GM12878 (cell line): ENCODE measurements around the gene ZNF695. TPM values are rescaled to one million over a fixed set of nuclear protein-coding genes. Genes with fewer than 3 reads are reported as not detected.

Experiments
- ATAC-seq: fragments of 200-7000 bp; cut with Tn5 transposase; 3 replicates; pipeline ENCODE4 v1.9.1; 2020; ENCODE audit warnings: mild to moderate bottlenecking, moderate library complexity
- BruUV-seq: library from RNA; stranded (reverse); fragments of 400-500 nt; replicated peaks from 2 replicates; lab custom pipeline; 2021; lab: Mats Ljungman, UMichigan
- CTCF ChIA-PET: fragments of 300-600 bp; sonication (Branson Sonifier 250); formaldehyde crosslinking; extraction: SDS; loops from one replicate; lab custom pipeline; 2021; ENCODE audit warnings: inconsistent platforms; lab: Yijun Ruan, JAX
- POLR2A ChIA-PET: fragments of 350-600 bp; formaldehyde crosslinking; extraction: SDS; loops from one replicate; lab custom pipeline; 2021; ENCODE audit warnings: inconsistent platforms; lab: Charles Lee
- RAD21 ChIA-PET: fragments of 300-600 bp; sonication (Branson Sonifier 250); formaldehyde crosslinking; loops from one replicate; lab custom pipeline; 2023; ENCODE audit warnings: antibody characterized with exemption; ENCODE audit not compliant: unreplicated experiment; lab: Charles Lee
- SMC1A ChIA-PET: fragments of 300-600 bp; sonication (Branson Sonifier 250); formaldehyde crosslinking; loops from one replicate; lab custom pipeline; 2023; ENCODE audit not compliant: unreplicated experiment, uncharacterized antibody; lab: Charles Lee
- DNase-seq: peaks from one replicate; pipeline ENCODE4 v3.0.0-alpha.2; 2011; ENCODE audit warnings: low read depth, low spot score
- FAIRE-seq: peaks from 3 replicates; lab custom pipeline; 2011; peaks lifted over from hg19 to GRCh38; lab: Jason Lieb, UNC
- H2AFZ ChIP-seq: 2 replicates; pipeline ENCODE4 v1.6.0; 2011; ENCODE audit warnings: low read depth, low read length, control low read depth; ENCODE audit not compliant: control insufficient read depth
- H3K27ac ChIP-seq: 2 replicates; pipeline ENCODE4 v1.5.1; 2011; ENCODE audit warnings: control low read depth; ENCODE audit not compliant: control insufficient read depth, insufficient read depth
- H3K27me3 ChIP-seq, 2 experiments: replicated peaks in 1 of 2; 2 replicates each; pipeline versions ENCODE4 v1.6.0 to v1.6.1; 2011; ENCODE audit warnings: low read length in 1 of 2; ENCODE audit not compliant: control insufficient read depth in 2 of 2, insufficient read depth in 2 of 2
- H3K36me3 ChIP-seq, 2 experiments: 2 replicates each; pipeline ENCODE4 v1.5.1; 2011; ENCODE audit warnings: low read length in 1 of 2; ENCODE audit not compliant: control insufficient read depth in 2 of 2, insufficient read depth in 2 of 2
- H3K4me1 ChIP-seq: 2 replicates; pipeline ENCODE4 v1.6.1; 2011; ENCODE audit warnings: mild to moderate bottlenecking, low read length, moderate library complexity, mixed read lengths; ENCODE audit not compliant: control insufficient read depth, insufficient read depth
- H3K4me2 ChIP-seq: 2 replicates; pipeline ENCODE4 v1.6.0; 2011; ENCODE audit warnings: control low read depth; ENCODE audit not compliant: control insufficient read depth, insufficient read depth
- H3K4me3 ChIP-seq: fragments of 200-600 bp; sonication (generic); 2 replicates; pipeline ENCODE4 v1.5.1; 2016
- H3K79me2 ChIP-seq: 2 replicates; pipeline ENCODE4 v1.6.0; 2011; ENCODE audit warnings: low read length; ENCODE audit not compliant: control insufficient read depth, insufficient read depth
- H3K9ac ChIP-seq: 2 replicates; pipeline ENCODE4 v1.8.0; 2011; ENCODE audit warnings: low read length, control low read depth, mixed read lengths; ENCODE audit not compliant: control insufficient read depth, insufficient read depth
- H3K9me3 ChIP-seq: replicated peaks from 3 replicates; pipeline ENCODE4 v1.5.1; 2011; ENCODE audit warnings: mild to moderate bottlenecking, low read length; ENCODE audit not compliant: control insufficient read depth, insufficient read depth
- H4K20me1 ChIP-seq: 2 replicates; pipeline ENCODE4 v1.6.0; 2011; ENCODE audit not compliant: control insufficient read depth, insufficient read depth
- BCL3 ChIP-seq: IDR thresholded peaks from 2 replicates; pipeline ENCODE4 v1.6.1; 2011; ENCODE audit warnings: borderline replicate concordance, low read depth, mild to moderate bottlenecking, moderate library complexity, low read length; ENCODE audit not compliant: insufficient read depth, poor library complexity, severe bottlenecking
- CBX5 ChIP-seq: sonication (generic); IDR thresholded peaks from 2 replicates; pipeline ENCODE4 v1.6.1; 2016; ENCODE audit warnings: low read depth, moderate library complexity, mild to moderate bottlenecking, inconsistent platforms
- HDAC6 ChIP-seq: fragments of 200-600 bp; sonication (generic); IDR thresholded peaks from one replicate; pipeline ENCODE4 v1.8.0; 2017; ENCODE audit warnings: antibody characterized with exemption; ENCODE audit not compliant: unreplicated experiment
- HDGF ChIP-seq: fragments of 450-650 bp; IDR thresholded peaks from 2 replicates; pipeline ENCODE4 v1.6.1; 2016; ENCODE audit warnings: antibody characterized with exemption
- MXI1 ChIP-seq: fragments of 150-350 bp; IDR thresholded peaks from 2 replicates; pipeline ENCODE4 v1.6.1; 2011; ENCODE audit warnings: low read depth, mild to moderate bottlenecking, inconsistent platforms, low read length, improper control_type of control experiment
- SIN3A ChIP-seq: IDR thresholded peaks from 2 replicates; pipeline ENCODE4 v1.6.1; 2012; ENCODE audit warnings: low read depth, low read length, improper control_type of control experiment
- ZNF274 ChIP-seq: IDR thresholded peaks from one replicate; pipeline ENCODE4 v1.8.0; 2011; ENCODE audit not compliant: insufficient read length, insufficient read depth
- WGBS: methylation state at CpG from one replicate; pipeline ENCODE4 v1.1.6; 2016; ENCODE audit warnings: low lambda C conversion rate; ENCODE audit not compliant: insufficient replicate concordance, insufficient coverage; ENCODE audit errors: missing lambda C conversion rate; 5-methylcytosine and 5-hydroxymethylcytosine counted together
- in situ Hi-C: fragments of 300-500 bp; cut with MboI; formaldehyde crosslinking; loops from 9 replicates; pipeline ENCODE4 v1.14.3; 2018; ENCODE audit warnings: mixed read lengths
- intact Hi-C: fragments of 100-400 bp; cut with micrococcal nuclease; formaldehyde crosslinking; loops from one replicate; pipeline ENCODE4 v1.14.2; 2022; ENCODE audit not compliant: unreplicated experiment
- polyA plus RNA-seq, 11 experiments: library from polyadenylated mRNA; depleted of rRNA in 4 of 11; unstranded in 6 of 11; stranded (reverse) in 5 of 11; fragments of >200 nt; fragmentation: Nextera tagmentation in 4 of 11; fragmentation: Illumina TruSeq in 1 of 11; extraction: Ambion mirVana in 4 of 11; extraction: Trizol in 1 of 11; gene quantifications; 1 replicate in 1 of 11; 2 replicates in 10 of 11; pipeline versions ENCODE4 v1.2.1 to v1.2.3, GENCODE V29; 2011 to 2016; ENCODE audit warnings: inconsistent platforms in 2 of 11, missing spikeins in 2 of 11, low read depth in 1 of 11
- total RNA-seq, 4 experiments: library from RNA; depleted of rRNA in 3 of 4; stranded (reverse); fragments of >200 nt in 3 of 4; fragmentation: Illumina TruSeq in 1 of 4; extraction: Trizol in 1 of 4; gene quantifications; 2 replicates each; pipeline versions ENCODE4 v1.2.1 to v1.2.3, GENCODE V29; 2013 to 2021

ZNF695 gene
- total and polyA plus RNA-seq, 10 of the 15 experiments (the other 5 are each of a cell fraction or from before 2014, with no cell fraction given), result 0.04 to 1.8 (median 1.2) TPM

DNA sequence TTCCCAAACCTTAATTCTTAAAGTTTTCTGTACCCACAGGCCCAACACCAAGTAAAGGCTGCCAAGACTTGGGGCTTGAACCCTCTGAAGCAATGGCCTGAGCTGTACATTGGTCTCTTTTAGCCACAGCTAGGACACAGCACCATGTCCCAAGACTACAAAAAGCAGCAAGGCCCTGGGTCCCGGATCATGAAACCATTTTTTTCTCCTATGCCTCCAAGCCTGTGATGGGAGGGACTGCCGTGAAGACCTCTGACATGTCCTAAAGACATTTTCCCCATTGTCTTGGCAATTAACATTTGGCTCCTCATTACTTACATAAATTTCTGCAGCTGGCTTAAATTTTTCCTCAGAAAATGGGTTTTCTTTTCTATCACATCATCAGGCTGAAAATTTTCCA, 39.8 kb upstream of the ZNF695 start:
- intact Hi-C loops, result no loop called here
- no TSS peak for BruUV-seq
- no peak for TF ChIP-seq HDAC6
- no peak for TF ChIP-seq BCL3
- TF ChIP-seq ZNF274, result no peak
- TF ChIP-seq, all 136 proteins: peak for 0
- no peak for DNase-seq
- ChIA-PET SMC1A (no interaction called here), CTCF (no interaction called here), RAD21 (no interaction called here), POLR2A (no interaction called here)
- Histone ChIP-seq H3K4me2 (no peak overlapping the region), H2AFZ (no peak overlapping the region), H3K4me1 (no peaks in the 10 kb centered on the region), H3K4me3 (no peak overlapping the region), H3K27me3 (no peaks in the 10 kb centered on the region), H3K27ac (no peak overlapping the region), H3K79me2 (no peaks in the 10 kb centered on the region), H3K9ac (no peak overlapping the region), H3K9me3 (peaks cover 14% of the 10 kb centered on the region; the same call in 2 of the 3 replicates), H4K20me1 (no peaks in the 10 kb centered on the region), H3K36me3 (no peaks in the 10 kb centered on the region)
- no peak for ATAC-seq
- in situ Hi-C loops, result no loop called here
- FAIRE-seq, result no peak
- 71% methylated on average over 2 of the region's 2 CpGs for WGBS

- WGBS, result 92% methylated on average over 2 of the region's 2 CpGs
- in situ Hi-C loops (no loop called here), intact Hi-C loops (no loop called here)
- ChIA-PET CTCF (no interaction called here), SMC1A (no interaction called here), POLR2A (no interaction called here), RAD21 (no interaction called here)
- Histone ChIP-seq H3K27ac (no peak overlapping the region), H3K36me3 (no peaks in the 10 kb centered on the region), H3K27me3 (no peaks in the 10 kb centered on the region), H3K4me1 (no peaks in the 10 kb centered on the region), H3K4me2 (no peak overlapping the region), H3K4me3 (no peak overlapping the region), H2AFZ (no peak overlapping the region), H3K9ac (no peak overlapping the region), H3K9me3 (peaks cover 14% of the 10 kb centered on the region; the same call in 2 of the 3 replicates), H3K79me2 (no peaks in the 10 kb centered on the region), H4K20me1 (no peaks in the 10 kb centered on the region)
- no TSS peak for BruUV-seq
- TF ChIP-seq MXI1 (no peak), HDGF (no peak), SIN3A (no peak), CBX5 (0 out of 2 replicates have a peak, but pooled peaks have one; percentile 34)
- DNase-seq, result no peak
- no peak for ATAC-seq
- no peak for FAIRE-seq
Observed at GRCh38 chr1:247047260-247047659, 39.4 kb upstream of the ZNF695 start.
